PC-3 (cell line): ENCODE data around the gene CREBRF. TPM values are rescaled to one million over a fixed set of nuclear protein-coding genes. Genes with fewer than 3 reads are reported as not detected.

Experiments
- ATAC-seq: fragments of 200-7000 bp; cut with Tn5 transposase; 2 replicates; pipeline ENCODE4 v1.9.1; 2020; ENCODE audit warnings: mild to moderate bottlenecking, moderate library complexity
- BruUV-seq: library from RNA; stranded (reverse); fragments of 400-500 nt; replicated peaks from 2 replicates; lab custom pipeline; 2021; lab: Mats Ljungman, UMichigan
- CTCF ChIA-PET: fragments of 300-600 bp; sonication (Branson Sonifier 250); formaldehyde crosslinking; loops from one replicate; lab custom pipeline; 2022; ENCODE audit warnings: antibody characterized with exemption; lab: Charles Lee
- POLR2A ChIA-PET: fragments of 300-600 bp; sonication (Branson Sonifier 250); formaldehyde crosslinking; loops from one replicate; lab custom pipeline; 2022; ENCODE audit warnings: antibody characterized with exemption; ENCODE audit not compliant: unreplicated experiment; lab: Charles Lee
- DNase-seq: peaks from one replicate; pipeline ENCODE4 v3.0.0-alpha.2; 2015
- H2AFZ ChIP-seq: fragments of 300-600 bp; sonication (generic); 2 replicates; pipeline ENCODE4 v1.6.0; 2016; ENCODE audit warnings: antibody characterized with exemption, low read length
- H3F3A ChIP-seq: fragments of 300-600 bp; sonication (generic); one replicate; pipeline ENCODE4 v1.6.0; 2017; ENCODE audit warnings: antibody characterized with exemption, low read length, control low read depth, mild to moderate bottlenecking; ENCODE audit not compliant: unreplicated experiment
- H3K27ac ChIP-seq: fragments of 300-600 bp; sonication (generic); 2 replicates; pipeline ENCODE4 v1.5.1; 2016; ENCODE audit warnings: mild to moderate bottlenecking, low read length
- H3K27me3 ChIP-seq: fragments of 300-600 bp; sonication (generic); 2 replicates; pipeline ENCODE4 v1.6.1; 2016; ENCODE audit warnings: low read length, mixed read lengths
- H3K36me3 ChIP-seq: fragments of 300-600 bp; sonication (generic); 2 replicates; pipeline ENCODE4 v1.6.1; 2016; ENCODE audit warnings: low read depth, mixed run types, low read length, mixed read lengths
- H3K4me1 ChIP-seq: fragments of 300-600 bp; sonication (generic); 2 replicates; pipeline ENCODE4 v1.5.1; 2016; ENCODE audit warnings: low read length; ENCODE audit not compliant: insufficient read depth
- H3K4me2 ChIP-seq: fragments of 300-600 bp; sonication (generic); 2 replicates; pipeline ENCODE4 v1.6.0; 2016; ENCODE audit warnings: low read length
- H3K4me3 ChIP-seq: fragments of 300-600 bp; sonication (generic); 2 replicates; pipeline ENCODE4 v1.5.1; 2016; ENCODE audit warnings: mild to moderate bottlenecking, low read length, mixed read lengths
- H3K79me2 ChIP-seq: fragments of 300-600 bp; sonication (generic); 2 replicates; pipeline ENCODE4 v1.6.1; 2017; ENCODE audit warnings: low read length, mixed read lengths
- H3K9ac ChIP-seq: fragments of 300-600 bp; sonication (generic); 2 replicates; pipeline ENCODE4 v1.6.0; 2016; ENCODE audit warnings: mild to moderate bottlenecking, low read length
- H3K9me2 ChIP-seq: fragments of 300-600 bp; sonication (generic); replicated peaks from 2 replicates; pipeline ENCODE4 v1.6.1; 2016; ENCODE audit warnings: mixed run types, low read length, mixed read lengths
- H3K9me3 ChIP-seq: fragments of 300-600 bp; sonication (generic); 2 replicates; pipeline ENCODE4 v1.6.1; 2016; ENCODE audit warnings: low read length, mixed read lengths
- H4K20me1 ChIP-seq: fragments of 300-600 bp; sonication (generic); 2 replicates; pipeline ENCODE4 v1.6.1; 2016; ENCODE audit warnings: low read length, mixed read lengths
- EZH2 ChIP-seq: fragments of 300-600 bp; sonication (generic); IDR thresholded peaks from one replicate; pipeline ENCODE4 v1.6.1; 2017; ENCODE audit warnings: antibody characterized with exemption, mild to moderate bottlenecking, low read length; ENCODE audit not compliant: unreplicated experiment
- EZH2phosphoT487 ChIP-seq: fragments of 300-600 bp; sonication (generic); IDR thresholded peaks from 2 replicates; pipeline ENCODE4 v1.6.1; 2018; ENCODE audit warnings: mild to moderate bottlenecking, antibody characterized with exemption, low read length, borderline replicate concordance
- intact Hi-C: fragments of 100-400 bp; cut with micrococcal nuclease; formaldehyde crosslinking; loops from 2 replicates; pipeline ENCODE4 v1.9.0; 2023
- total RNA-seq: library from RNA; depleted of rRNA; stranded (reverse); fragments of >200 nt; gene quantifications from 2 replicates; pipeline ENCODE4 v1.2.3, GENCODE V29; 2014
- TF ChIP-seq, protein P1 (sequence below): fragments of 300-600 bp; sonication (generic); conservative IDR thresholded peaks from 2 replicates; pipeline ENCODE4 v1.5.1; 2017; ENCODE audit warnings: antibody characterized with exemption, low read depth, mild to moderate bottlenecking, low read length

Gene CREBRF
- total RNA-seq, 1 experiment from 2014 or later: 4.9 TPM

DNA sequence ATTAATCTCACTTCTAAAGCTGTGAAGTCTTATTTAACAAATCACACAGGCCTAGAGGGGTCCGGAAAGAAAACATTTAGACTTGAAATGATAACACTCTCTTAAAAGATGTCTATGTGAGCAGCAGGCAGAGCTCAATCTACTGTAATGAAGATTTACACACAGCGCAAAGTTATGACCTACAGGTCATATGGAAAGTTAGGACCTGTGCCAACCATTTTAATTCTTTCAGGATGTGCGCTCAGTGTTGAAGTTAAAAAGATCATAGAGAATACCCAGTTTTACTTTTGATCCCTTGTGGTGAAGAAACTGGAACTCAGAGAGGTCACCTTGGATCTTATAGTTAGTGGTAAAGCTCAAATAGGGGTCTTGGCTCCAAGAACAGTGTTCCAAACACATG is 3.1 kb upstream of the CREBRF start:
- ChIA-PET POLR2A (no interaction called here), CTCF (no interaction called here)
- Histone ChIP-seq H2AFZ (no peak overlapping the region), H3K79me2 (no peaks in the 10 kb centered on the region), H3K9ac (no peak overlapping the region), H3K4me3 (no peak overlapping the region), H3K4me2 (no peak overlapping the region), H3K9me2 (no peaks in the 10 kb centered on the region), H3K27me3 (no peaks in the 10 kb centered on the region), H3K27ac (no peak overlapping the region), H3K4me1 (peaks cover 16% of the 10 kb centered on the region), H3K36me3 (no peaks in the 10 kb centered on the region), H3K9me3 (no peaks in the 10 kb centered on the region), H4K20me1 (no peaks in the 10 kb centered on the region), H3F3A (no peaks in the 10 kb centered on the region)
- no peak for ATAC-seq
- intact Hi-C loops: no loop called here
- BruUV-seq: no TSS peak
- TF ChIP-seq, protein P1, sequence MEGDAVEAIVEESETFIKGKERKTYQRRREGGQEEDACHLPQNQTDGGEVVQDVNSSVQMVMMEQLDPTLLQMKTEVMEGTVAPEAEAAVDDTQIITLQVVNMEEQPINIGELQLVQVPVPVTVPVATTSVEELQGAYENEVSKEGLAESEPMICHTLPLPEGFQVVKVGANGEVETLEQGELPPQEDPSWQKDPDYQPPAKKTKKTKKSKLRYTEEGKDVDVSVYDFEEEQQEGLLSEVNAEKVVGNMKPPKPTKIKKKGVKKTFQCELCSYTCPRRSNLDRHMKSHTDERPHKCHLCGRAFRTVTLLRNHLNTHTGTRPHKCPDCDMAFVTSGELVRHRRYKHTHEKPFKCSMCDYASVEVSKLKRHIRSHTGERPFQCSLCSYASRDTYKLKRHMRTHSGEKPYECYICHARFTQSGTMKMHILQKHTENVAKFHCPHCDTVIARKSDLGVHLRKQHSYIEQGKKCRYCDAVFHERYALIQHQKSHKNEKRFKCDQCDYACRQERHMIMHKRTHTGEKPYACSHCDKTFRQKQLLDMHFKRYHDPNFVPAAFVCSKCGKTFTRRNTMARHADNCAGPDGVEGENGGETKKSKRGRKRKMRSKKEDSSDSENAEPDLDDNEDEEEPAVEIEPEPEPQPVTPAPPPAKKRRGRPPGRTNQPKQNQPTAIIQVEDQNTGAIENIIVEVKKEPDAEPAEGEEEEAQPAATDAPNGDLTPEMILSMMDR: no peak
- no peak for TF ChIP-seq EZH2
- no peak for TF ChIP-seq EZH2phosphoT487
- DNase-seq: no peak

DNA sequence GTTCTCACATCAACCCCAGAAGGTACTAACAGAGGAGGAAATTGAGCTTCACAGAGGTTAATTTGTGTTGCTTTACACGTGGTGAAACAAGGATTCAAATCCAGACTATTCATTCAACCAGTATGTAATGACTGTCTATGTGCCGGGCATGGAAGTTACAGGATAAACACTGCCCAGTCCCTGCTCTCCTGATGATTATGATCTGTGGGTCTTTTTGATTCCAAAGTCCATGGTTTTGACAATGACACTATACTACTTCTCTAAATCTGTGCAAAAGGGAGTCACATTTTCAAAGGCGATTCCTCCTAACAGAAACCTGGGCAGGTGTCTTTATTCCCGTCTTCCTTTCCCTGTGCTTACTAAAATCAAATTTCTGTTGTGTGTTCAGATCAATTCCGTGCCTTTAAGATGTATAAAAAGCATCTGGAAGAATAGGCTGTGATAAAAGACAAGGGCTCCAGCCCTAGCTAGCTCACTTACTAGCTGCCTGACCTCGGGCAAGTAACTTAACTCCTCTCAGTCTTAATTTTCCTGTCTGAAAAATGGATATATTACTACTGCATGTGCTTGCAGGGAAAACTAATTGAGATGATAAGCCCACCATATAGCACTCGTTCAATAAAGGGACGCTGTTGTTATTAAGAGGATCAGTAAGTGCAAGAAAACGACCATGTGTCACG is 970 bp upstream of the CREBRF start:
- H3K4me2 ChIP-seq: peak overlapping the region; percentile 88
- H3K36me3 ChIP-seq: no peaks in the 10 kb centered on the region
- H3K4me1 ChIP-seq: peaks cover 16% of the 10 kb centered on the region
- peak overlapping the region; percentile 51; the same call in 1 of the 2 replicates for H3K9ac ChIP-seq
- H3K4me3 ChIP-seq: peak overlapping the region; percentile 79
- TF ChIP-seq EZH2phosphoT487: no peak
- no peak for TF ChIP-seq EZH2
- TF ChIP-seq, protein P1: no peak
- POLR2A ChIA-PET: no interaction called here
- no peaks in the 10 kb centered on the region for H3K79me2 ChIP-seq
- CTCF ChIA-PET: no interaction called here
- peak; percentile 8 for DNase-seq
- intact Hi-C loops: loop anchor here (5.0 kb wide), 1 partner anchor 38 kb away; no protein-coding TSS in a partner anchor
- H3K9me3 ChIP-seq: no peaks in the 10 kb centered on the region
- H3K27me3 ChIP-seq: no peaks in the 10 kb centered on the region
- H3K9me2 ChIP-seq: no peaks in the 10 kb centered on the region
- no peak overlapping the region for H3K27ac ChIP-seq
- H4K20me1 ChIP-seq: no peaks in the 10 kb centered on the region
- no peak for ATAC-seq
- no peaks in the 10 kb centered on the region for H3F3A ChIP-seq
- no TSS peak for BruUV-seq
- peak overlapping the region; percentile 98 for H2AFZ ChIP-seq

DNA sequence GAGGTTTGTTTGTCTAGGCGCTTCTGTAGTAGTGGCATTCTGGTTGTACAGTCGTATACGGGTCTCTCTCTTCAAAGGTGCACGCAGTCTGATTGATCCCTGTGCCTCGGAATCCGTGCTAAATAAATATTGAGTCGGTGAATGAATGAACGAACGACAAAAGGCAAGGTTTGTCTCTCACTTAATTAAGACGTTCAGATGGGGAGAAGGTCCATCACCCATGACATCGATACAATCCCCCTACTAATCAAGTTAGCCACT is 500 bp upstream of the CREBRF start:
- Histone ChIP-seq H3K4me2 (peak overlapping the region; percentile 88), H3K9me2 (no peaks in the 10 kb centered on the region), H2AFZ (peak overlapping the region; percentile 98), H3K36me3 (no peaks in the 10 kb centered on the region), H3K9me3 (no peaks in the 10 kb centered on the region), H4K20me1 (no peaks in the 10 kb centered on the region), H3F3A (no peaks in the 10 kb centered on the region), H3K4me1 (peaks cover 16% of the 10 kb centered on the region), H3K27ac (no peak overlapping the region), H3K27me3 (no peaks in the 10 kb centered on the region), H3K9ac (peak overlapping the region; percentile 51; the same call in 1 of the 2 replicates), H3K79me2 (no peaks in the 10 kb centered on the region), H3K4me3 (peak overlapping the region; percentile 79)
- BruUV-seq: TSS peak; percentile 58
- DNase-seq (no peak), ATAC-seq (no peak)
- ChIA-PET POLR2A (no interaction called here), CTCF (no interaction called here)
- intact Hi-C loops: loop anchor here (5.0 kb wide), 1 partner anchor 38 kb away; no protein-coding TSS in a partner anchor
- TF ChIP-seq EZH2phosphoT487 (no peak), EZH2 (no peak)
- TF ChIP-seq, protein P1: no peak
